MM.1S (cell line): Measurements from ENCODE around the gene RAB4B.
A peak's percentile ranks its signal among the peaks of the same experiment; 100 is the strongest.

Source experiments
- DNase-seq: peaks from one replicate; pipeline ENCODE4 v3.0.0-alpha.2; 2015
- H2AFZ ChIP-seq: fragments of 300-600 bp; sonication (generic); 2 replicates; pipeline ENCODE4 v1.6.0; 2016; ENCODE audit warnings: antibody characterized with exemption, low read length
- H3F3A ChIP-seq: fragments of 300-600 bp; sonication (generic); 2 replicates; pipeline ENCODE4 v1.6.1; 2016; ENCODE audit warnings: mild to moderate bottlenecking, antibody characterized with exemption, low read length, moderate library complexity, mixed read lengths; ENCODE audit not compliant: insufficient read depth
- H3K27ac ChIP-seq: fragments of 300-600 bp; sonication (generic); 2 replicates; pipeline ENCODE4 v1.5.1; 2016; ENCODE audit warnings: mild to moderate bottlenecking, low read length
- H3K27me3 ChIP-seq: fragments of 300-600 bp; sonication (generic); replicated peaks from 2 replicates; pipeline ENCODE4 v1.6.0; 2016; ENCODE audit warnings: low read length; ENCODE audit not compliant: insufficient read depth
- H3K36me3 ChIP-seq: fragments of 300-600 bp; sonication (generic); replicated peaks from 2 replicates; pipeline ENCODE4 v1.6.1; 2016; ENCODE audit warnings: mild to moderate bottlenecking, low read length, mixed read lengths; ENCODE audit not compliant: insufficient read depth
- H3K4me1 ChIP-seq: fragments of 300-600 bp; sonication (generic); 2 replicates; pipeline ENCODE4 v1.6.1; 2016; ENCODE audit warnings: low read length, mixed read lengths
- H3K4me2 ChIP-seq: fragments of 300-600 bp; sonication (generic); 2 replicates; pipeline ENCODE4 v1.6.0; 2016; ENCODE audit warnings: low read depth, low read length
- H3K4me3 ChIP-seq: fragments of 300-600 bp; sonication (generic); 2 replicates; pipeline ENCODE4 v1.5.1; 2016; ENCODE audit warnings: low read length, mixed read lengths
- H3K79me2 ChIP-seq: fragments of 300-600 bp; sonication (generic); 2 replicates; pipeline ENCODE4 v1.6.1; 2016; ENCODE audit warnings: mixed run types, low read length, mixed read lengths
- H3K9ac ChIP-seq: fragments of 300-600 bp; sonication (generic); 2 replicates; pipeline ENCODE4 v1.6.1; 2016; ENCODE audit warnings: low read length, mixed read lengths
- H3K9me2 ChIP-seq: fragments of 300-600 bp; sonication (generic); replicated peaks from 2 replicates; pipeline ENCODE4 v1.6.1; 2016; ENCODE audit warnings: mild to moderate bottlenecking, low read length, mixed read lengths; ENCODE audit not compliant: insufficient read depth
- H3K9me3 ChIP-seq: fragments of 300-600 bp; sonication (generic); replicated peaks from 2 replicates; pipeline ENCODE4 v1.6.1; 2016; ENCODE audit warnings: mild to moderate bottlenecking, low read length, mixed read lengths; ENCODE audit not compliant: insufficient read depth
- H4K20me1 ChIP-seq: fragments of 300-600 bp; sonication (generic); 2 replicates; pipeline ENCODE4 v1.6.1; 2016; ENCODE audit warnings: mild to moderate bottlenecking, low read length, moderate library complexity, mixed read lengths; ENCODE audit not compliant: insufficient read depth
- EZH2 ChIP-seq: fragments of 300-600 bp; sonication (generic); optimal IDR thresholded peaks from 2 replicates; pipeline ENCODE3; 2017; ENCODE audit warnings: low read depth, mild to moderate bottlenecking, antibody characterized with exemption, low read length, mixed read lengths
- EZH2phosphoT487 ChIP-seq: fragments of 300-600 bp; sonication (generic); IDR thresholded peaks from 2 replicates; pipeline ENCODE4 v1.6.1; 2018; ENCODE audit warnings: antibody characterized with exemption, low read length
- TF ChIP-seq, protein P1 (sequence below): fragments of 300-600 bp; sonication (generic); IDR thresholded peaks from 2 replicates; pipeline ENCODE4 v1.5.1; 2016; ENCODE audit warnings: antibody characterized with exemption, low read length, mixed read lengths

Gene RAB4B

DNA sequence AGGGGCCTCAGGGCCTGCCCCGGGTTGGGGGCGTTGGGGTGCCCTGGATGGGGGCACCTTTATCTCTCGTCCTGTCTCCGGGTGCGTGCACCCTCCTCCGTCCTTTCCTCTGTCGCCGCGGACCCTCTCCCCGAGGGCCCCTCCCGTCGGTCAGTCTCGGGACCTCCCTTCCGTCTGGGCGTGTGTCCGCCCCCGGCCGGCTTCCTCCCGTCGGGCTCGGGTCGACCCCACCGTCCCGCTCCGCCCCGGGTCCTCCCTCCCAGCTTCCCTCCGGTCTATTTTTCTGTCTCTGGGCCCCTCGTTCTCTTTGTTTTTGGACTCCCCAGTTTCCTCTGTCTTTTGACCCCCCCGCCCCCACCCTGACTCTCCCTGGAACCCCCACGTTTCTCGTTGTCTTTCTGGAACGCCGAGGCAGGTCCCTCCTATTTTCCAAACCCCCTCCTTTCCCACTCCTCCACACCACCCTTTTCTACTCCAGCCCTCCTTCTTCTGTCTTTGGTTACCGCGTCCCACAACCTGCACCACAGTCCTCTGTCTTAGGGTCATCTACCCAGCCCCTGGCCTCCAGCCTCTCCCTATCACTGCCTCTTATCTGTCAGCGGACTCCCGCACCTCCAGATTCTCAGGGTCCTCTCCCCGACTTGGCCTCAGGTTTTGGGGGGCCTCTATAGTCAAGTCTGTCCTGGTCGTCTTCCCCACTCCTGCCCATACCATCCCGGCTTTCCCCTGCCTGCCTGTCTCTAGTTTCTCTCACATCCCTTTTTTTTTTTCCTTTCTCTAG is 21.7 kb downstream of the RAB4B start:
- Histone ChIP-seq H3K27me3 (no peaks in the 10 kb centered on the region), H3K4me3 (peak overlapping the region; percentile 91), H3K9me2 (no peaks in the 10 kb centered on the region), H3K79me2 (peaks cover 41% of the 10 kb centered on the region), H2AFZ (peak overlapping the region; percentile 45; the same call in 1 of the 2 replicates), H3F3A (0 out of 2 replicates have a peak, but pooled peaks cover 3% of the 10 kb centered on the region), H3K9me3 (no peaks in the 10 kb centered on the region), H3K27ac (no peak overlapping the region), H3K36me3 (no peaks in the 10 kb centered on the region), H3K4me2 (peak overlapping the region; percentile 77; the same call in 1 of the 2 replicates), H3K9ac (peak overlapping the region; percentile 77; the same call in 1 of the 2 replicates), H4K20me1 (no peaks in the 10 kb centered on the region; the same call in 1 of the 2 replicates), H3K4me1 (peaks cover 25% of the 10 kb centered on the region)
- no peak for DNase-seq
- TF ChIP-seq, protein P1, sequence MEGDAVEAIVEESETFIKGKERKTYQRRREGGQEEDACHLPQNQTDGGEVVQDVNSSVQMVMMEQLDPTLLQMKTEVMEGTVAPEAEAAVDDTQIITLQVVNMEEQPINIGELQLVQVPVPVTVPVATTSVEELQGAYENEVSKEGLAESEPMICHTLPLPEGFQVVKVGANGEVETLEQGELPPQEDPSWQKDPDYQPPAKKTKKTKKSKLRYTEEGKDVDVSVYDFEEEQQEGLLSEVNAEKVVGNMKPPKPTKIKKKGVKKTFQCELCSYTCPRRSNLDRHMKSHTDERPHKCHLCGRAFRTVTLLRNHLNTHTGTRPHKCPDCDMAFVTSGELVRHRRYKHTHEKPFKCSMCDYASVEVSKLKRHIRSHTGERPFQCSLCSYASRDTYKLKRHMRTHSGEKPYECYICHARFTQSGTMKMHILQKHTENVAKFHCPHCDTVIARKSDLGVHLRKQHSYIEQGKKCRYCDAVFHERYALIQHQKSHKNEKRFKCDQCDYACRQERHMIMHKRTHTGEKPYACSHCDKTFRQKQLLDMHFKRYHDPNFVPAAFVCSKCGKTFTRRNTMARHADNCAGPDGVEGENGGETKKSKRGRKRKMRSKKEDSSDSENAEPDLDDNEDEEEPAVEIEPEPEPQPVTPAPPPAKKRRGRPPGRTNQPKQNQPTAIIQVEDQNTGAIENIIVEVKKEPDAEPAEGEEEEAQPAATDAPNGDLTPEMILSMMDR: no peak
- TF ChIP-seq EZH2 (no peak), EZH2phosphoT487 (no peak)

DNA sequence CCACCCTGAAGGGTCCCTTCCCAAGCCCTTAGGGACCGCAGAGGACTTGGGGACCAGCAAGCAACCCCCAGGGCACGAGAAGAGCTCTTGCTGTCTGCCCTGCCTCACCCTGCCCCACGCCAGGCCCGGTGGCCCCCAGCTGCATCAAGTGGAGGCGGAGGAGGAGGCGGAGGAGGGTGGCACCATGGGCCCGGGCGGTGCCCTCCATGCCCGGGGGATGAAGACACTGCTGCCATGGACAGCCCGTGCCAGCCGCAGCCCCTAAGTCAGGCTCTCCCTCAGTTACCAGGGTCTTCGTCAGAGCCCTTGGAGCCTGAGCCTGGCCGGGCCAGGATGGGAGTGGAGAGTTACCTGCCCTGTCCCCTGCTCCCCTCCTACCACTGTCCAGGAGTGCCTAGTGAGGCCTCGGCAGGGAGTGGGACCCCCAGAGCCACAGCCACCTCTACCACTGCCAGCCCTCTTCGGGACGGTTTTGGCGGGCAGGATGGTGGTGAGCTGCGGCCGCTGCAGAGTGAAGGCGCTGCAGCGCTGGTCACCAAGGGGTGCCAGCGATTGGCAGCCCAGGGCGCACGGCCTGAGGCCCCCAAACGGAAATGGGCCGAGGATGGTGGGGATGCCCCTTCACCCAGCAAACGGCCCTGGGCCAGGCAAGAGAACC is 22.4 kb downstream of the RAB4B start:
- no peak overlapping the region for H2AFZ ChIP-seq
- no peaks in the 10 kb centered on the region for H3K9me2 ChIP-seq
- no peak for DNase-seq
- H3K9ac ChIP-seq: no peak overlapping the region; the same call in 1 of the 2 replicates
- H3K27me3 ChIP-seq: no peaks in the 10 kb centered on the region
- no peaks in the 10 kb centered on the region for H3K36me3 ChIP-seq
- H3K79me2 ChIP-seq: peaks cover 41% of the 10 kb centered on the region
- H3K4me3 ChIP-seq: peak overlapping the region; percentile 91; the same call in 1 of the 2 replicates
- no peak overlapping the region for H3K27ac ChIP-seq
- peak overlapping the region; percentile 77; the same call in 1 of the 2 replicates for H3K4me2 ChIP-seq
- H3K9me3 ChIP-seq: no peaks in the 10 kb centered on the region
- H3F3A ChIP-seq: 0 out of 2 replicates have a peak, but pooled peaks cover 3% of the 10 kb centered on the region
- peaks cover 25% of the 10 kb centered on the region for H3K4me1 ChIP-seq
- no peaks in the 10 kb centered on the region; the same call in 1 of the 2 replicates for H4K20me1 ChIP-seq
- TF ChIP-seq EZH2phosphoT487 (no peak), EZH2 (no peak)
- TF ChIP-seq, protein P1: no peak

DNA sequence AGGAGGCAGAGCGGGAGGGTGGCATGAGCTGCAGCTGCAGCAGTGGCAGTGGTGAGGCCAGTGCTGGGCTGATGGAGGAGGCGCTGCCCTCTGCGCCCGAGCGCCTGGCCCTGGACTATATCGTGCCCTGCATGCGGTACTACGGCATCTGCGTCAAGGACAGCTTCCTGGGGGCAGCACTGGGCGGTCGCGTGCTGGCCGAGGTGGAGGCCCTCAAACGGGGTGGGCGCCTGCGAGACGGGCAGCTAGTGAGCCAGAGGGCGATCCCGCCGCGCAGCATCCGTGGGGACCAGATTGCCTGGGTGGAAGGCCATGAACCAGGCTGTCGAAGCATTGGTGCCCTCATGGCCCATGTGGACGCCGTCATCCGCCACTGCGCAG is 22.9 kb downstream of the RAB4B start:
- Histone ChIP-seq H2AFZ (no peak overlapping the region), H3F3A (0 out of 2 replicates have a peak, but pooled peaks cover 3% of the 10 kb centered on the region), H3K4me1 (peaks cover 25% of the 10 kb centered on the region), H3K27ac (no peak overlapping the region), H3K9ac (no peak overlapping the region), H3K36me3 (no peaks in the 10 kb centered on the region), H3K79me2 (peaks cover 41% of the 10 kb centered on the region), H3K9me3 (no peaks in the 10 kb centered on the region), H4K20me1 (no peaks in the 10 kb centered on the region; the same call in 1 of the 2 replicates), H3K9me2 (no peaks in the 10 kb centered on the region), H3K4me2 (no peak overlapping the region), H3K4me3 (no peak overlapping the region), H3K27me3 (no peaks in the 10 kb centered on the region)
- TF ChIP-seq, protein P1: no peak
- no peak for TF ChIP-seq EZH2phosphoT487
- no peak for TF ChIP-seq EZH2
- DNase-seq: no peak
